Measurements from ENCODE around the gene PRKRIP1. TPM values are rescaled to one million over a fixed set of nuclear protein-coding genes. Genes with fewer than 3 reads are reported as not detected.

PRKRIP1 gene
- total and polyA plus RNA-seq, 2 experiments from 2014 or later: 25.5 to 29.1 TPM

DNA sequence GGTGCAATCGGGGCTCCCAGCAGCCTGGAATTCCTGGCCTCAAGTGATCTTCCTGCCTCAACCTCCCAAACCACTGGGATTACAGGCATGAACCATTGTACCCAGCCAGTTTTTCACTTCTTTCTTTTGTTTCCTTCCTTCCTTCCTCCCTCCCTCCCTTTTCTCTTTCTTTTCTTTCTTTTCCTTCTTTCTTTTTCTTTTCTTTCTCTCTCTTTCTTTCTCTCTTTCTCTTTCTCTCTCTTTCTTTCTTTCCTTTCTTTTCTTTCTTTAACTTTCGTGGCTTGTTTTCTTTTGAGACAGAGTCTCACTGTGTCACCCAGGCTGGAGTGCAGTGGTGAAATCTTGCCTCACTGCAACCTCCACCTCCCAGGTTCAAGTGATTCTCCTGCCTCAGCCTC, 49.5 kb downstream of the PRKRIP1 start (continued):
- TF ChIP-seq, protein P1, sequence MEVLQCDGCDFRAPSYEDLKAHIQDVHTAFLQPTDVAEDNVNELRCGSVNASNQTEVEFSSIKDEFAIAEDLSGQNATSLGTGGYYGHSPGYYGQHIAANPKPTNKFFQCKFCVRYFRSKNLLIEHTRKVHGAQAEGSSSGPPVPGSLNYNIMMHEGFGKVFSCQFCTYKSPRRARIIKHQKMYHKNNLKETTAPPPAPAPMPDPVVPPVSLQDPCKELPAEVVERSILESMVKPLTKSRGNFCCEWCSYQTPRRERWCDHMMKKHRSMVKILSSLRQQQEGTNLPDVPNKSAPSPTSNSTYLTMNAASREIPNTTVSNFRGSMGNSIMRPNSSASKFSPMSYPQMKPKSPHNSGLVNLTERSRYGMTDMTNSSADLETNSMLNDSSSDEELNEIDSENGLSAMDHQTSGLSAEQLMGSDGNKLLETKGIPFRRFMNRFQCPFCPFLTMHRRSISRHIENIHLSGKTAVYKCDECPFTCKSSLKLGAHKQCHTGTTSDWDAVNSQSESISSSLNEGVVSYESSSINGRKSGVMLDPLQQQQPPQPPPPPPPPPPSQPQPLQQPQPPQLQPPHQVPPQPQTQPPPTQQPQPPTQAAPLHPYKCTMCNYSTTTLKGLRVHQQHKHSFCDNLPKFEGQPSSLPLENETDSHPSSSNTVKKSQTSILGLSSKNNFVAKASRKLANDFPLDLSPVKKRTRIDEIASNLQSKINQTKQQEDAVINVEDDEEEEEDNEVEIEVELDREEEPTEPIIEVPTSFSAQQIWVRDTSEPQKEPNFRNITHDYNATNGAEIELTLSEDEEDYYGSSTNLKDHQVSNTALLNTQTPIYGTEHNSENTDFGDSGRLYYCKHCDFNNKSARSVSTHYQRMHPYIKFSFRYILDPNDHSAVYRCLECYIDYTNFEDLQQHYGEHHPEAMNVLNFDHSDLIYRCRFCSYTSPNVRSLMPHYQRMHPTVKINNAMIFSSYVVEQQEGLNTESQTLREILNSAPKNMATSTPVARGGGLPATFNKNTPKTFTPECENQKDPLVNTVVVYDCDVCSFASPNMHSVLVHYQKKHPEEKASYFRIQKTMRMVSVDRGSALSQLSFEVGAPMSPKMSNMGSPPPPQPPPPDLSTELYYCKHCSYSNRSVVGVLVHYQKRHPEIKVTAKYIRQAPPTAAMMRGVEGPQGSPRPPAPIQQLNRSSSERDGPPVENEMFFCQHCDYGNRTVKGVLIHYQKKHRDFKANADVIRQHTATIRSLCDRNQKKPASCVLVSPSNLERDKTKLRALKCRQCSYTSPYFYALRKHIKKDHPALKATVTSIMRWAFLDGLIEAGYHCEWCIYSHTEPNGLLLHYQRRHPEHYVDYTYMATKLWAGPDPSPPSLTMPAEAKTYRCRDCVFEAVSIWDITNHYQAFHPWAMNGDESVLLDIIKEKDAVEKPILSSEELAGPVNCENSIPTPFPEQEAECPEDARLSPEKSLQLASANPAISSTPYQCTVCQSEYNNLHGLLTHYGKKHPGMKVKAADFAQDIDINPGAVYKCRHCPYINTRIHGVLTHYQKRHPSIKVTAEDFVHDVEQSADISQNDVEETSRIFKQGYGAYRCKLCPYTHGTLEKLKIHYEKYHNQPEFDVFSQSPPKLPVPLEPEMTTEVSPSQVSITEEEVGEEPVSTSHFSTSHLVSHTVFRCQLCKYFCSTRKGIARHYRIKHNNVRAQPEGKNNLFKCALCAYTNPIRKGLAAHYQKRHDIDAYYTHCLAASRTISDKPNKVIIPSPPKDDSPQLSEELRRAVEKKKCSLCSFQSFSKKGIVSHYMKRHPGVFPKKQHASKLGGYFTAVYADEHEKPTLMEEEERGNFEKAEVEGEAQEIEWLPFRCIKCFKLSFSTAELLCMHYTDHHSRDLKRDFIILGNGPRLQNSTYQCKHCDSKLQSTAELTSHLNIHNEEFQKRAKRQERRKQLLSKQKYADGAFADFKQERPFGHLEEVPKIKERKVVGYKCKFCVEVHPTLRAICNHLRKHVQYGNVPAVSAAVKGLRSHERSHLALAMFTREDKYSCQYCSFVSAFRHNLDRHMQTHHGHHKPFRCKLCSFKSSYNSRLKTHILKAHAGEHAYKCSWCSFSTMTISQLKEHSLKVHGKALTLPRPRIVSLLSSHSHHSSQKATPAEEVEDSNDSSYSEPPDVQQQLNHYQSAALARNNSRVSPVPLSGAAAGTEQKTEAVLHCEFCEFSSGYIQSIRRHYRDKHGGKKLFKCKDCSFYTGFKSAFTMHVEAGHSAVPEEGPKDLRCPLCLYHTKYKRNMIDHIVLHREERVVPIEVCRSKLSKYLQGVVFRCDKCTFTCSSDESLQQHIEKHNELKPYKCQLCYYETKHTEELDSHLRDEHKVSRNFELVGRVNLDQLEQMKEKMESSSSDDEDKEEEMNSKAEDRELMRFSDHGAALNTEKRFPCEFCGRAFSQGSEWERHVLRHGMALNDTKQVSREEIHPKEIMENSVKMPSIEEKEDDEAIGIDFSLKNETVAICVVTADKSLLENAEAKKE (CRISPR knock-in tag; IDR thresholded peaks at IDR 0.05): no peak

DNA sequence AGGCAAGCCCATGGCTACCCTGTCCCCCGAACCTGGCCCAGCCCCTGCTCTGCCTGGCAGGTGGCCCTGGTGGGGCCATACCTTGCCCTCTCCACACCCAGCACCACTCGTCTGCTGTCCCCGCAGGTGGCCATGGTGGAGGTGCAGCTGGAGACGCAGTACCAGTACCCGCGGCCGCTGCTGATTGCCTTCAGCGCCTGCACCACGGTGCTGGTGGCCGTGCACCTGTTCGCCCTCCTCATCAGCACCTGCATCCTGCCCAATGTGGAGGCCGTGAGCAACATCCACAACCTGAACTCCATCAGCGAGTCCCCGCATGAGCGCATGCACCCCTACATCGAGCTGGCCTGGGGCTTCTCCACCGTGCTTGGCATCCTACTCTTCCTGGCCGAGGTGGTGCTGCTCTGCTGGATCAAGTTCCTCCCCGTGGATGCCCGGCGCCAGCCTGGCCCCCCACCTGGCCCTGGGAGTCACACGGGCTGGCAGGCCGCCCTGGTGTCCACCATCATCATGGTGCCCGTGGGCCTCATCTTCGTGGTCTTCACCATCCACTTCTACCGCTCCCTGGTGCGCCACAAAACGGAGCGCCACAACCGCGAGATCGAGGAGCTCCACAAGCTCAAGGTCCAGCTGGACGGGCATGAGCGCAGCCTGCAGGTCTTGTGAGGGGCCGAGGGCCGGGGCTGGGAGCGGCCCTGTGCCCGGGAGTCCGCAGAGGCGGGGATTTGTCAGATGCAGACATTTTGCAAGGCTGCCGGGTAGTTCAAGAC, 50.4 kb downstream of the PRKRIP1 start:
- Histone ChIP-seq H3K4me2 (no peak overlapping the region), H3K36me3 (ENCODE audit: insufficient read depth) (no peaks in the 10 kb centered on the region), H3K9me2 (ENCODE audit: insufficient read depth) (no peaks in the 10 kb centered on the region), H2AFZ (no peak overlapping the region), H3K4me3 (no peak overlapping the region), H3K4me1 (ENCODE audit: insufficient read depth) (peaks cover 9% of the 10 kb centered on the region; the same call in 1 of the 2 replicates), H3K79me2 (replicated peaks; ENCODE audit: insufficient read depth) (no peaks in the 10 kb centered on the region), H3F3A (replicated peaks; ENCODE audit: low read depth) (0 out of 2 replicates have a peak, but pooled peaks cover 8% of the 10 kb centered on the region), H4K20me1 (replicated peaks; ENCODE audit: insufficient read depth) (no peaks in the 10 kb centered on the region; the same call in 1 of the 2 replicates), H3K27ac (ENCODE audit: low read depth) (no peak overlapping the region), H3K27me3 (ENCODE audit: insufficient read depth) (no peaks in the 10 kb centered on the region)
- ATAC-seq (no peak), DNase-seq (ENCODE audit: low spot score) (no peak)
- peaks cover 16% of the 10 kb centered on the region for H3K36me3 Mint-ChIP-seq (ENCODE audit: low read depth)
- no peak overlapping the region for H3K4me3 Mint-ChIP-seq
- no peak overlapping the region for H3K27ac Mint-ChIP-seq
- peaks cover 3% of the 10 kb centered on the region for H3K27me3 Mint-ChIP-seq (ENCODE audit: insufficient read depth, low read depth, poor library complexity)
- no peaks in the 10 kb centered on the region for H3K9me3 Mint-ChIP-seq
- H3K4me1 Mint-ChIP-seq: peaks cover 8% of the 10 kb centered on the region
- TF ChIP-seq STAT1 (IDR thresholded peaks at IDR 0.05; ENCODE audit: unreplicated experiment) (no peak), ZNF114 (CRISPR knock-in tag; IDR thresholded peaks at IDR 0.05) (no peak), EZH2phosphoT487 (IDR thresholded peaks at IDR 0.05; ENCODE audit: unreplicated experiment) (no peak), EZH2 (IDR thresholded peaks at IDR 0.05; ENCODE audit: low read depth, unreplicated experiment) (no peak), ZNF331 (CRISPR knock-in tag; IDR thresholded peaks at IDR 0.05; ENCODE audit: low read depth) (no peak), NANOG (IDR thresholded peaks at IDR 0.05; ENCODE audit: borderline replicate concordance) (no peak), JUNB (IDR thresholded peaks at IDR 0.05; ENCODE audit: unreplicated experiment) (no peak), CREB1 (CRISPR knock-in tag; IDR thresholded peaks at IDR 0.05; ENCODE audit: low read depth) (no peak), POLR2AphosphoS5 (IDR thresholded peaks at IDR 0.05; ENCODE audit: low read depth) (no peak)
- TF ChIP-seq, protein P1 (CRISPR knock-in tag; IDR thresholded peaks at IDR 0.05): no peak

All from GM23338 (cell line).